Vagina (tissue), 2 donors: Measurements from ENCODE around the gene RRN3.
"Not testable (repeated sequence)": the region's sequence is repeated elsewhere in the genome, so short reads cannot be mapped to it uniquely, and the experiment has no call there.

Experiments
- POLR2AphosphoS5 ChIP-seq, 2 donors: sonication (generic); formaldehyde crosslinking; IDR thresholded peaks; one replicate each; pipeline ENCODE4 v1.9.0; 2017; ENCODE audit warnings: antibody characterized with exemption in 2 of 2, mild to moderate bottlenecking in 2 of 2, low read depth in 1 of 2; ENCODE audit not compliant: insufficient read depth in 1 of 2
- TF ChIP-seq, protein P1 (sequence below), 3 experiments: fragments of 450-650 bp in 2 of 3; fragments of 200-600 bp in 1 of 3; sonication (generic) in 1 of 3; IDR thresholded peaks; one replicate each; pipeline ENCODE4 v1.5.1; 2017 to 2019; ENCODE audit warnings: antibody characterized with exemption in 3 of 3, mild to moderate bottlenecking in 2 of 3, moderate library complexity in 2 of 3

DNA sequence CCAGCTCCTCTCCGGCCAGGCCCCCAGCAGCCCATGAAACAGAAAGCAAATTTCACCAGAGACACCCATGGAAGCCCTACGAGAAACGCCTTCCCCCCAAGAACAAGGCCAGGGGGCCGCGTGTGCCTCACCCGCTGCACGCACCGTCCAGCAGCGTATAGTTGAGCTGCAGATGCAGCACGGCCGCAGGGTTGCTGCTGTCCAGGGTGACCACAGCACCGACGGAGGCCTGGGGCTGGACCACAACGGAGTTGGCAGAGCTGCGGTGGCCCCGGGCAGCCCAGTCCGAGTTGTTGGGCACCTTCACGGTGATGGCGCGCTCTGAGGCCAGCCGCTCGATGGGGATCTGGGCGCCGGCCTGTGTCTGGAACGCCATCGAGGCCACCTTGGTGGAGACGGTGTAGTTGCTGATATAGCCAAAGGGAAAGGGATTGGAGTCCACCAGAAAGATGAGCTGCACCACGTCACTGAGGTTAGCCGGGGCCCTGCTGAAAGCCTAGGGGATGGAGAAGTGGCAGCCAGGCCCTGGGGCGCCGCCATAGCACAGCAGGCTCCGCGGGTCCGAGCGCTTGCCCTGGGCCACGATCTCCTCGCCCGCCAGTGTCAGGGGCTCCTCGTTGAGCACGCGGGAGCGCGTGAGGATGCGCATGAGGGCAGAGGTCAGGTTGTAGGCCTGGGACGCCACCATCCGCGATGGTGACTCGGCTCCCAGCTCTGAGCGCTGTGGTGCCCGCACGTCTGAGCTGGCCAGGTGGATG lies 37.0 kb upstream of the RRN3 start:
- TF ChIP-seq POLR2AphosphoS5 (IDR thresholded peaks at IDR 0.05; ENCODE audit: insufficient read depth in 1 of 2, low read depth in 1 of 2) = not testable (repeated sequence)
- TF ChIP-seq, protein P1, sequence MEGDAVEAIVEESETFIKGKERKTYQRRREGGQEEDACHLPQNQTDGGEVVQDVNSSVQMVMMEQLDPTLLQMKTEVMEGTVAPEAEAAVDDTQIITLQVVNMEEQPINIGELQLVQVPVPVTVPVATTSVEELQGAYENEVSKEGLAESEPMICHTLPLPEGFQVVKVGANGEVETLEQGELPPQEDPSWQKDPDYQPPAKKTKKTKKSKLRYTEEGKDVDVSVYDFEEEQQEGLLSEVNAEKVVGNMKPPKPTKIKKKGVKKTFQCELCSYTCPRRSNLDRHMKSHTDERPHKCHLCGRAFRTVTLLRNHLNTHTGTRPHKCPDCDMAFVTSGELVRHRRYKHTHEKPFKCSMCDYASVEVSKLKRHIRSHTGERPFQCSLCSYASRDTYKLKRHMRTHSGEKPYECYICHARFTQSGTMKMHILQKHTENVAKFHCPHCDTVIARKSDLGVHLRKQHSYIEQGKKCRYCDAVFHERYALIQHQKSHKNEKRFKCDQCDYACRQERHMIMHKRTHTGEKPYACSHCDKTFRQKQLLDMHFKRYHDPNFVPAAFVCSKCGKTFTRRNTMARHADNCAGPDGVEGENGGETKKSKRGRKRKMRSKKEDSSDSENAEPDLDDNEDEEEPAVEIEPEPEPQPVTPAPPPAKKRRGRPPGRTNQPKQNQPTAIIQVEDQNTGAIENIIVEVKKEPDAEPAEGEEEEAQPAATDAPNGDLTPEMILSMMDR (IDR thresholded peaks at IDR 0.05) = not testable (repeated sequence)
